Effector memory CD4-positive, alpha-beta T cell (primary cell): ENCODE measurements around the gene RSPH3.
"Not testable (repeated sequence)": the region's sequence is repeated elsewhere in the genome, so short reads cannot be mapped to it uniquely, and the experiment has no call there.

Experiments used
- DNase-seq, 3 donors: peaks; one replicate each; pipeline ENCODE4 v3.0.0-alpha.2; 2020
- H3K27ac ChIP-seq: 2 replicates; pipeline ENCODE4 v1.7.0; 2013; ENCODE audit warnings: mild to moderate bottlenecking, low read length, moderate library complexity; ENCODE audit not compliant: insufficient read depth, poor library complexity, severe bottlenecking
- H3K27me3 ChIP-seq: replicated peaks from 2 replicates; pipeline ENCODE4 v1.7.0; 2013; ENCODE audit warnings: mild to moderate bottlenecking, low read length; ENCODE audit not compliant: insufficient read depth, control insufficient read depth, poor library complexity, severe bottlenecking
- H3K36me3 ChIP-seq: 2 replicates; pipeline ENCODE4 v1.7.0; 2013; ENCODE audit warnings: mild to moderate bottlenecking, low read length, moderate library complexity; ENCODE audit not compliant: control insufficient read depth, insufficient read depth
- H3K4me1 ChIP-seq: 2 replicates; pipeline ENCODE4 v1.7.0; 2013; ENCODE audit warnings: low read length, mild to moderate bottlenecking; ENCODE audit not compliant: control insufficient read depth, insufficient read depth, poor library complexity, severe bottlenecking
- H3K4me3 ChIP-seq: 2 replicates; pipeline ENCODE4 v1.7.0; 2013; ENCODE audit warnings: low read length, low read depth, mild to moderate bottlenecking; ENCODE audit not compliant: insufficient read depth, poor library complexity, severe bottlenecking
- H3K9me3 ChIP-seq: 2 replicates; pipeline ENCODE4 v1.7.0; 2013; ENCODE audit warnings: mild to moderate bottlenecking, low read length, moderate library complexity; ENCODE audit not compliant: control insufficient read depth

Gene RSPH3

DNA sequence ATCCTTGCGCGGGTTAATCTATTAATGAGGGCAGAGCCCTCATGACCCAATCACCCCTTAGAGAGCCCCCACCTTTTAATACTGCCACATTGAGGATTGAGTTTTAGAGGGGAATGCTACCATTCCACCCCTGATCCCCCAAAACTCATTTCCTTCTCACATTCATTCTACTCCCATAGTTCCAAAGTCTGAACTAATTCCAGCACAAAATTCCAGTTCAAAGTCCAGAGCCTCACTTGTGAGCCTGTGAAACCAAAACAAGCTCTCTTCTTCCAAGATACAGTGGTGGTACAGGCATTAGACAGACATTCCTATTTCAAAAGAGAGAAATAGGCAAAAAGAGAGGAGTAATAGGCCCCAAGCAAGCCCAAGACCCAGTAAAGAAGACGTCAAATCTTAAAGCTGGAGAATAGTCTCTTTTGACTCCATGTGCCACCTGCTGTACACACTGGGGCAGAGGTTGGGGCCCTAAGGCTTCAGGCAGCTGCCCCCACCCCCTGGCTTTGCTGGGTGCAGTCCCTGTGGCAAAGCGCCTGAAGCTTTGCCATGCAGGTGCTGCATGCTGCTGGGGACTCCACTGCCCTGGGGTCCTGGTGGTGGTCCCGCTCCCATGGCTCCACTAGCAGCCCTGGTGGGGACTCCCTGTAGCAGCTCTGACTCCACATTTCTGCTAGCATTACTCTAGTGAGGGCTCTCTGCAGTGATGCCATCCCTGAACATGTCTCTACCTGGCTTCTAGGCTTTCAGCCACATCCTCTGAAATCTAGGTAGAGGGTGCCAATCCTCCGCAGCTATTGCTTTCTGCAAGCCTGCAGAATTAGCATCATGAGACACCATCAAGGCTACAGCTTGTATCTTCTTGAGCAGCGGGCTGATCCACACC is 41.3 kb downstream of the RSPH3 start:
- H3K27me3 ChIP-seq, result no peaks in the 10 kb centered on the region
- H3K27ac ChIP-seq, result no peak overlapping the region
- H3K9me3 ChIP-seq, result no peaks in the 10 kb centered on the region
- DNase-seq, result no peak
- no peaks in the 10 kb centered on the region for H3K36me3 ChIP-seq
- no peak overlapping the region for H3K4me3 ChIP-seq
- no peaks in the 10 kb centered on the region for H3K4me1 ChIP-seq

DNA sequence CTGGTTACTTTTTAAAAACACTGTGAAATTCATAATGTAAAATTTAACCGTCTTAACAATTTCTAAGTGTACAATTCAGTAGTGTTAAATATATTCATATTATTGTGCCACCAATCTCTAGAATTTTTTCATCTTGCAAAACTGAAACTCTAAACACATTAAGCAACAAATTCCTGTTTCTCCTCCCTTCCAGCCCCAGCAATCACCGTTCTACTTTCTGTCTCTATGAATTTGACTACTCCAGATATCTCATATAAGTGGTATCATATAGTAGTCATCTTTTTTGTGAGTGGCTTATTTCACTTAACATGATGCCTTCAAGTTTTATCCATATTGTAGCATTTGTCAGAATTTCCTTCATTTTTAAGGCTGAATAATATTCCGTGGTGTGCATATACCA is 44.7 kb downstream of the RSPH3 start:
- DNase-seq, result no peak
- no peaks in the 10 kb centered on the region for H3K36me3 ChIP-seq
- no peak overlapping the region for H3K27ac ChIP-seq

DNA sequence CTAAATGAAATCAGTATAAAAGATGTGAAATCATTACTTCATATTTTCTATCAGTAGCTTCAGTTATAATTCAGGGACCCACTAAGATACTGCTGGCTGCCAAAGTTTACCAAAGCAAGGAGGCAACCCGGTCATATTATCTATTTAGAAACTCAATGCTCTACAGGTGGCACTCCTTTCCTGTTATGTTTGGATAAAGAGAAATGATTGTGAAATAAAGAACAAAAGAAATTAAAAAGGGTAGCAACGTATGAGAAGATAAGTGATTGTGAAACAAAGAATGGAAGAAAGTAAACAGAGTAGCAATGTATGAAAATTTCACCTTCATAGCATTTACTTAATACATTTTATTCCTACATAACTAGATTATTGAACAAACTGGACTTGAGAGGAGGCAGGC is 45.2 kb downstream of the RSPH3 start:
- Histone ChIP-seq H3K27ac (no peak overlapping the region), H3K4me3 (no peak overlapping the region), H3K36me3 (no peaks in the 10 kb centered on the region)

More for the DNA sequence above, 44.7 kb downstream of the RSPH3 start:
- no peaks in the 10 kb centered on the region for H3K9me3 ChIP-seq
- no peak overlapping the region for H3K4me3 ChIP-seq
- no peaks in the 10 kb centered on the region for H3K27me3 ChIP-seq
- no peaks in the 10 kb centered on the region for H3K4me1 ChIP-seq

DNA sequence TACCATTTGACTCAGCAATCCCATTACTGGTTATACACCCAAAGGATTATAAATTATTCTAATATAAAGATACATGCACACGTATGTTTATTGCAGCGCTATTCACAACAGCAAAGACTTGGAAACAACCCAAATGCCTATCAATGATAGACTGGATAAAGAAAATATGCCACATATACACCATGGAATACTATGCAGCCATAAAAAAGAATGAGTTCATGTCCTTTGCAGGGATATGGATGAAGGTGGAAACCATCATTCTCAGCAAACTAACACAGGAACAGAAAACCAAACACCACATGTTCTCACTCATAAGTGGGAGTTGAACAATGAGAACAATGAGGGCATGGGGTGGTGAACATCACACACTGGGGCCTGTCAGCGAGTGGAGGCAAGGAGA is 48.0 kb downstream of the RSPH3 start:
- not testable (repeated sequence) for H3K27ac ChIP-seq, DNase-seq, H3K9me3 ChIP-seq, H3K36me3 ChIP-seq, H3K27me3 ChIP-seq, H3K4me1 ChIP-seq, H3K4me3 ChIP-seq

More for the DNA sequence above, 45.2 kb downstream of the RSPH3 start:
- no peaks in the 10 kb centered on the region for H3K4me1 ChIP-seq
- H3K9me3 ChIP-seq, result no peaks in the 10 kb centered on the region
- H3K27me3 ChIP-seq, result no peaks in the 10 kb centered on the region
- no peak for DNase-seq

DNA sequence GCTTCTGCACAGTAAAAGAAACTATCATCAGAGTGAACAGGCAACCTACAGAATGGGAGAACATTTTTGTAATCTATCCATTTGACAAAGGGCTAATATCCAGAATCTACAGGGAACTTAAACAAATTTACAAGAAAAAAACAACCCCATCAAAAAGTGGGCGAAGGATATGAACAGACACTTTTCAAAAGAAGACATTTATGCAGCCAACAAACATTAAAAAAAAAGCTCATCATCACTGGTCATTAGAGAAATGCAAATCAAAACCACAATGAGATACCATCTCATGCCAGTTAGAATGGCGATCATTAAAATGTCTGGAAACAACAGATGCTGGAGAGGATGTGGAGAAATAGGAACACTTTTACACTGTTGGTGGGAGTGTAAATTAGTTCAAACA is 48.4 kb downstream of the RSPH3 start:
- DNase-seq, result not testable (repeated sequence)

DNA sequence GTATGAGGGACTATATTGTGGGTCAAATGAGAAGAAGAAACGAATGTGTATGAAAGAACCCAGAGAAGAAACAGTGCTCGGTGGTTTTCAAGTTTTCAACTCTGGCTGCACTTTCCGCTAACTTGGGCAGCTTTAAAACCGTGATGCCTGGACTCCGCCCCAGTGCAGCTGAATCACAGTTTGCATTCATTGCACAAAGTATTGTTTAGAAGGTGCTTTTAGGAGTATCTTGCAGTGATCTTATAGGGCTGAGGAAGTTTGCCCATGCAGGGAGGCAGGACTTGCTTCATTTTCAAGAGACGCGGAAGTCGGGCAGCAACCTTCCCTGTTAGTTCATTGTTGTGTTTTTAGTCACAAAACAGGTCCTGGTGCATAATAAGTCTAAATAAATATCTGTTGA is 52.7 kb downstream of the RSPH3 start:
- Histone ChIP-seq H3K27me3 (no peaks in the 10 kb centered on the region), H3K27ac (no peak overlapping the region), H3K4me1 (no peaks in the 10 kb centered on the region), H3K4me3 (no peak overlapping the region), H3K9me3 (no peaks in the 10 kb centered on the region), H3K36me3 (no peaks in the 10 kb centered on the region)
- no peak for DNase-seq

More for the DNA sequence above, 48.4 kb downstream of the RSPH3 start:
- not testable (repeated sequence) for H3K4me3 ChIP-seq, H3K36me3 ChIP-seq, H3K4me1 ChIP-seq, H3K27ac ChIP-seq, H3K9me3 ChIP-seq, H3K27me3 ChIP-seq

DNA sequence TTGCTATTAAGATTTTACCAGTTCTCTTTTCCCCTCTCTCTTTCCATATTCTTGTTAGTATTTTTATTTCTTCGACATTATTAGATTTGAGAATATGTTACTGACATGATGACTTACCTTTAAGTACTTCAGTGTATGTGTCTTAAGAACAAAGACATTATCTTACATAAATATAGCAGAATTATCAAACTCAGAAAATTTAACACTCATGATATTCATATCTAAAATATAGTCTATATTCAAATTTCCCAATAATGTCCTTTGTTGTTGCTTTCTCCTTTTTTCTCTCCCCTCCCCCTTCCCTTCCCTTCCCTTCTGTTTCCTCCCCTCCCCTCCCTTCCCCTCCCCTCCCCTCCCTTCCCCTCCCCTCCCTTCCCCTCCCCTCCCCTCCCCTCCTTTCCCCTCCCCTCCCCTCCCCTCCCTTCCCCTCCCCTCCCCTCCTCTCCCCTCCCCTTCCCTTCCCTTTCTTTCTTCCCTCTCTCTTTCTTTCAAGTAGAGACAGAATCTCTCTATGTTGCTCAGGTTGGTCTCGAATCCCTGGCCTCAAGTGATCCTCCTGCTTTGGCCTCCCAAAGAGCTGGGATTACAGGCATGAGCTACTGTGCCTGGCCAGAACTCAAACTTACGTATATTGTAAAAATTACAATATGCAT is 56.5 kb downstream of the RSPH3 start:
- no peaks in the 10 kb centered on the region for H3K27me3 ChIP-seq
- no peak for DNase-seq
- no peak overlapping the region for H3K27ac ChIP-seq
- no peaks in the 10 kb centered on the region for H3K9me3 ChIP-seq
- no peaks in the 10 kb centered on the region for H3K4me1 ChIP-seq
- no peaks in the 10 kb centered on the region for H3K36me3 ChIP-seq
- H3K4me3 ChIP-seq, result no peak overlapping the region

DNA sequence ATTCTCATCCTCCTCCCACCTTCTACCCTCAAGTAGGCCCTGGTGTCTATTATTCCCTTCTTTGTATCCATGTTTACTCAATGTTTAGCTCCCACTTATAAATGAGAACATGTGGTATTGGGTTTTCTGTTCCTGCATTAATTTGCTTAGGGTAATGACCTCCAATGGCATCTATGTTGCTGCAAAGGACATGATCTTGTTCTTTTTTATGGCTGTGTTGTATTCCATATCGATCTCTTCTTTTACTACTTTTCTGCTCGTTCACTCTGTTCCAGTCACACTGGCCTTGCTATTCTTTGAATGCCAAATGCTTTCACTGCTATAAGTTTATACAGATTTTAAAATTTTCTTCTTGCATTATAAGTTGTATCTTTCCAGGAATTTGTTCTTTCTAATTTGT is 57.7 kb downstream of the RSPH3 start:
- Histone ChIP-seq H3K4me1 (no peaks in the 10 kb centered on the region), H3K27ac (no peak overlapping the region), H3K27me3 (no peaks in the 10 kb centered on the region), H3K36me3 (no peaks in the 10 kb centered on the region), H3K4me3 (no peak overlapping the region), H3K9me3 (no peaks in the 10 kb centered on the region)
- DNase-seq, result no peak

DNA sequence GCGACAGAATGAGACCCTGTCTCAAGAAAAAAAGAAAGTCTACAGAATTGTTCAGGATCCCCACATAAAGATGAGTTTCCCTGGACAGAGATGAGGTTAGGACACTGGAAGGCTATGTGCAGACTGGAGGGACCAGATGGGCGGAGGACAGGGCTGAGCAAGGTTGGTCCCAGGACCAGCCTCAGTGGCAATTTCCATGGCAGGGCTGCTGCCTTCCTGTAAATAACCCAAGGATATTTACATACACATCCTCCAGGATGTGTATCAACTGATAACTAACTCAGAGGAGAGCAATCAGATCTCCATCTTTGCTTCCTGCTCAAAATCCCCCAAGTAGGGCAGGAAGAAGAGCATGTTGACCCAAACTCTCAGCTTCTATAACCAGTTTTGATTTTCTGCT is 58.8 kb downstream of the RSPH3 start:
- no peak for DNase-seq
- no peaks in the 10 kb centered on the region for H3K9me3 ChIP-seq
- no peaks in the 10 kb centered on the region for H3K36me3 ChIP-seq
- H3K4me3 ChIP-seq, result no peak overlapping the region
- no peaks in the 10 kb centered on the region for H3K27me3 ChIP-seq
- no peaks in the 10 kb centered on the region for H3K4me1 ChIP-seq
- no peak overlapping the region for H3K27ac ChIP-seq
